Activated naive CD8-positive, alpha-beta T cell treated with anti-CD3 and anti-CD28 coated beads, Interleukin-2, amount 10 ng/mL, durations not matched to agents 7 days and 5 days (primary cell): ENCODE data around the gene CENPU. TPM values are rescaled to one million over a fixed set of nuclear protein-coding genes. Genes with fewer than 3 reads are reported as not detected.
"Not testable (repeated sequence)": the region's sequence is repeated elsewhere in the genome, so short reads cannot be mapped to it uniquely, and the experiment has no call there.

Experiments used
- ATAC-seq: fragments of 150-1000 bp; cut with Tn5 transposase; one replicate; pipeline ENCODE4 v1.10.0; 2021; ENCODE audit warnings: low read depth, moderate library complexity
- POLR2A ChIA-PET: fragments of 350-600 bp; sonication (Branson Sonifier 250); formaldehyde crosslinking; loops from one replicate; lab custom pipeline; 2021; ENCODE audit warnings: antibody characterized with exemption; lab: Charles Lee
- DNase-seq: peaks from one replicate; pipeline ENCODE4 v3.0.0; 2021
- H3K27ac Mint-ChIP-seq: one replicate; pipeline ENCODE4 v1.8.0; 2022; ENCODE audit warnings: mild to moderate bottlenecking, mixed read lengths
- H3K27me3 Mint-ChIP-seq: one replicate; pipeline ENCODE4 v1.8.0; 2022; ENCODE audit warnings: mild to moderate bottlenecking, moderate library complexity, mixed read lengths
- H3K36me3 Mint-ChIP-seq: one replicate; pipeline ENCODE4 v1.8.0; 2021; ENCODE audit warnings: mild to moderate bottlenecking, mixed read lengths
- H3K4me1 Mint-ChIP-seq: one replicate; pipeline ENCODE4 v1.8.0; 2021; ENCODE audit warnings: mixed read lengths
- H3K4me3 Mint-ChIP-seq: one replicate; pipeline ENCODE4 v1.8.0; 2022; ENCODE audit warnings: mild to moderate bottlenecking, moderate library complexity, mixed read lengths
- H3K9me3 Mint-ChIP-seq: one replicate; pipeline ENCODE4 v1.8.0; 2021; ENCODE audit warnings: mixed read lengths
- total RNA-seq, 2 experiments: library from RNA; stranded (reverse); gene quantifications; one replicate each; pipeline ENCODE4 v1.2.3, GENCODE V29; 2021

The CENPU gene
- total RNA-seq, 2 experiments from 2014 or later = 46.0 to 50.1 TPM

GRCh38 chr4:184666670-184667069 is 67.2 kb downstream of the CENPU start:
- no peaks in the 10 kb centered on the region for H3K9me3 Mint-ChIP-seq
- no peaks in the 10 kb centered on the region for H3K27me3 Mint-ChIP-seq
- DNase-seq (no peak), ATAC-seq (no peak)
- H3K36me3 Mint-ChIP-seq = peaks cover 33% of the 10 kb centered on the region
- H3K4me1 Mint-ChIP-seq = peaks cover 31% of the 10 kb centered on the region
- POLR2A ChIA-PET = no interaction called here
- H3K27ac Mint-ChIP-seq = peak overlapping the region; percentile 36
- H3K4me3 Mint-ChIP-seq = no peak overlapping the region

GRCh38 chr4:184664445-184665210 is 69.3 kb downstream of the CENPU start:
- POLR2A ChIA-PET = interaction anchor here (1.2 kb wide), 1 partner anchor 15 kb away, joined by 5 read pairs; the partner anchor contains the start of genes CASP3 and PRIMPOL
- Mint-ChIP-seq H3K36me3 (peaks cover 37% of the 10 kb centered on the region), H3K4me3 (no peak overlapping the region), H3K4me1 (peaks cover 26% of the 10 kb centered on the region), H3K9me3 (no peaks in the 10 kb centered on the region), H3K27ac (peak overlapping the region; percentile 34), H3K27me3 (no peaks in the 10 kb centered on the region)
- ATAC-seq (no peak), DNase-seq (no peak)

DNA sequence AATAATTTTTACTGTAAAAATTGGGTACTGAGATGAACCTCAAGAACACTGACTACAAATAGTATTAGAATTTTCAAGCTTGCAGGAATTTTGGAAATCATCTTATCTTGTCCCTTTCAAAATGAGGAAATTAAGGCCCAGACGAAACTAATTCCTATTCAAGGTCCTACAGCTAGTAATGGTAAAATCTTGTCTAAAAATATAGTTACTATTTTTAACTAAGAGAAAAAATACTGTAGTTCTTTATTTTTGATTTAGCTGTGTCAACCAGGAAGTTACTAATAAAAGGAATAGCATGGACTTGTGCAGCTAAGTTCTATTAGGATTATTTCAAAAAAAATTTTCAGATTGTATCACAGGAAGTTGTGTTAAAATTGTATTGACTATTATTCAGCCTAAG is 71.7 kb downstream of the CENPU start:
- H3K36me3 Mint-ChIP-seq = peaks cover 22% of the 10 kb centered on the region
- no peak for DNase-seq
- no peak for ATAC-seq
- H3K4me1 Mint-ChIP-seq = peaks cover 8% of the 10 kb centered on the region
- POLR2A ChIA-PET = interaction anchor here (1.4 kb wide), 1 partner anchor 13 kb away, joined by 4 read pairs; the partner anchor contains the start of genes CASP3 and PRIMPOL
- H3K27me3 Mint-ChIP-seq = no peaks in the 10 kb centered on the region
- H3K27ac Mint-ChIP-seq = no peak overlapping the region
- H3K4me3 Mint-ChIP-seq = no peak overlapping the region
- no peaks in the 10 kb centered on the region for H3K9me3 Mint-ChIP-seq

DNA sequence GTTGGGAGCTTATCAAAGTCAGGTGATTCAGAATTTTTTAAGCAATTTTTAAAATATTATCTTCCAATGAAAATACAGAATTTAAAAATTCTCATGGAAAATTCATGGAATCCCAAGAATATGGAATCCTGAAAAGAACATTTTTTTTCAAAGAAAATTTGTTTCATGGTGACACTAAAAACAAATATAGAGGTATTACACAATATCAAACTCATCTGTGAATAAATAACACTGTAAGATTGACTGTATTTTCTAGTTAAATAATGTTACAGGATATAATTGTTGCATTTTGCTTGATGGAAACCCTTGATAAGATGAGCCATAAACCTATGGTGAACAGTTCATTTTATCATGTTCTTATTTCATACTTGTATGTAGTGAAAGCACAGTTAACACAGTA is 72.9 kb downstream of the CENPU start:
- DNase-seq (no peak), ATAC-seq (no peak)
- H3K9me3 Mint-ChIP-seq = no peaks in the 10 kb centered on the region
- H3K27me3 Mint-ChIP-seq = no peaks in the 10 kb centered on the region
- H3K27ac Mint-ChIP-seq = no peak overlapping the region
- POLR2A ChIA-PET = no interaction called here
- H3K36me3 Mint-ChIP-seq = peaks cover 20% of the 10 kb centered on the region
- peaks cover 6% of the 10 kb centered on the region for H3K4me1 Mint-ChIP-seq
- no peak overlapping the region for H3K4me3 Mint-ChIP-seq

DNA sequence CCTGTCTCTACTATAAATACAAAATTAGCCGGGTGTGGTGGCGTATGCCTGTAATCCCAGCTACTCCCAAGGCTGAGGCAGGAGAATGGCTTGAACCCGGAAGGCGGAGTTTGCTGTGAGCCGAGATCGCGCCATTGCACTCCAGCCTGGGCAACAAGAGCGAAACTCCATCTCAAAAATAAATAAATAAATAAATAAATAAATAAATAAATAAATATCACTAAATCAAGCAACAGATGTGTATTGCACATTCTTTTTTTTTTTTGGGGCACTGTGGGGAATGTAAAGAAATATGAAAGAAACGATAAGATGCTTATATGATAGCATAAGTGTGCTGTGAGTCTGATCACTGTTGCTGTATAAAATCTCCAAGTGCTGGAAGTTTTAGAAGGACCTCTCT is 76.1 kb downstream of the CENPU start:
- H3K27ac Mint-ChIP-seq, H3K4me3 Mint-ChIP-seq, DNase-seq, H3K27me3 Mint-ChIP-seq, POLR2A ChIA-PET, H3K4me1 Mint-ChIP-seq, ATAC-seq, H3K9me3 Mint-ChIP-seq: not testable (repeated sequence)
- H3K36me3 Mint-ChIP-seq = peaks cover 19% of the 10 kb centered on the region

DNA sequence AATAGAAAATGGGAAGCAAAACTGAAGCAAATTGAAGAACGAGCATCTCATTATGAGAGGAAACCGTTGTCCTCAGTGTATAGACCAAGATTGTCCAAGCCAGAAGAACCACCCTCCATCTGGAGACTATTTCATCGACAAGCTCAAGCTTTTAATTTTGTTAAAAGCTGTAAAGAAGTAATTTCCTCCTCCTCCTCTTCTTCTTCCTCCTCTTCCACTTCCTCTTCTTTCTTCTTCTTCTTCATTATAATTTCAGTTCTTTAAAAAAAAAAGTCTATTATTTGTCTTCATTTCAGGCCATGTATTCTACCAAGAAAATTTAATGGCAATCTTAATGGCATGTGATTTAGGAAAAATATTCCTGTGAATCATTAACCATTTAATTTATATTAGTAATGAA is 76.8 kb downstream of the CENPU start:
- Mint-ChIP-seq H3K27me3 (no peaks in the 10 kb centered on the region), H3K4me3 (no peak overlapping the region), H3K27ac (no peak overlapping the region), H3K36me3 (peaks cover 20% of the 10 kb centered on the region), H3K9me3 (no peaks in the 10 kb centered on the region), H3K4me1 (peaks cover 3% of the 10 kb centered on the region)
- ATAC-seq (no peak), DNase-seq (no peak)
- POLR2A ChIA-PET = no interaction called here

- H3K27me3 Mint-ChIP-seq = no peaks in the 10 kb centered on the region
- DNase-seq = no peak
- POLR2A ChIA-PET = no interaction called here
Measured at GRCh38 chr4:184655889-184656869, 77.7 kb downstream of the CENPU start.

DNA sequence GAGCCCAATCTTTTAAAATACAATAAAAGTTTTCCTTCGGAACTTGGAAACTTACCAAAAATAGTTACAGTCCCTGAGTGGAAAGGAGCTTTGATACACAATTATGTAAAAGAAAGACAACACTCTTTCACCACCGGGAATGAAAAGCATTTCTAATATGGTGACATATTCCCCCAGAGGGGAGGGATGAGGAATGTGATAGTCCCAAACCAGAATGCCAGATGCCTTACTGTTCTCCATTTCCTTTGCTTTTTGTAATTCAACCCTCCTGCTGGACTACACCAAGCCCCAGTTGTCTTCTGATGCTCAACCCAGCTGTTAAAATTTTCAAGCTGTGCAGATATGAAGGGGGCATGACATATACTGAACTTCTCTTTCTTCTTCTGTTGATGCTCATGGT is 80.2 kb downstream of the CENPU start:
- POLR2A ChIA-PET = interaction anchor here (1.5 kb wide), 1 partner anchor 81 kb away, joined by 4 read pairs; the partner anchor contains the start of gene CENPU
- Mint-ChIP-seq H3K27me3 (no peaks in the 10 kb centered on the region), H3K4me1 (peaks cover 17% of the 10 kb centered on the region), H3K36me3 (peaks cover 14% of the 10 kb centered on the region), H3K27ac (no peak overlapping the region), H3K4me3 (no peak overlapping the region), H3K9me3 (no peaks in the 10 kb centered on the region)
- DNase-seq (no peak), ATAC-seq (no peak)

More at GRCh38 chr4:184655889-184656869, 77.7 kb downstream of the CENPU start:
- H3K27ac Mint-ChIP-seq = no peak overlapping the region
- no peak for ATAC-seq
- no peak overlapping the region for H3K4me3 Mint-ChIP-seq
- H3K9me3 Mint-ChIP-seq = no peaks in the 10 kb centered on the region
- peaks cover 6% of the 10 kb centered on the region for H3K4me1 Mint-ChIP-seq
- peaks cover 18% of the 10 kb centered on the region for H3K36me3 Mint-ChIP-seq

- not testable (repeated sequence) for H3K27ac Mint-ChIP-seq, H3K9me3 Mint-ChIP-seq
- peaks cover 22% of the 10 kb centered on the region for H3K4me1 Mint-ChIP-seq
Measured at GRCh38 chr4:184652681-184653080, 81.2 kb downstream of the CENPU start.

DNA sequence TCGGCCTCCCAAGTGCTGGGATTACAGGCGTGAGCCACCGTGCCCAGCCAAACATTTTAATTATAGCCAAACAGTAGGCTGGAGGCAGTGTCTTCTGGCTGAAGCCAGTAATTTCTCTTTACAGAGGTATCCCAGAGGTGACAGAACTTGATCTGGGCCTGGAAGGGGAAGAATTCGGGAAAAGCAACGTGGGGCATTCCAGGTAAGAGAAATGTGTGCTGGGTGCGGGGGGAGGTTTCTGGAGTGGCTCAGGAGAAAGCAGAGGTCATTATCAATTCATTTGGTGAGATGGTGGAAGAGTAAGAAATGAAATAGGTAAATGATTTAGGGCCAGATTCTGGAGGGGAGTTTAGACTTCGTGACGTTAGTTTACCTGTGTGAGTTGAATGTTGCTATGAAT is 82.0 kb downstream of the CENPU start:
- no peaks in the 10 kb centered on the region for H3K9me3 Mint-ChIP-seq
- peaks cover 24% of the 10 kb centered on the region for H3K36me3 Mint-ChIP-seq
- H3K27me3 Mint-ChIP-seq = no peaks in the 10 kb centered on the region
- H3K4me3 Mint-ChIP-seq = no peak overlapping the region
- no peak overlapping the region for H3K27ac Mint-ChIP-seq
- POLR2A ChIA-PET = no interaction called here
- ATAC-seq (no peak), DNase-seq (no peak)
- H3K4me1 Mint-ChIP-seq = peaks cover 28% of the 10 kb centered on the region

More at GRCh38 chr4:184652681-184653080, 81.2 kb downstream of the CENPU start:
- ATAC-seq, POLR2A ChIA-PET, DNase-seq, H3K4me3 Mint-ChIP-seq, H3K27me3 Mint-ChIP-seq: not testable (repeated sequence)
- peaks cover 19% of the 10 kb centered on the region for H3K36me3 Mint-ChIP-seq

DNA sequence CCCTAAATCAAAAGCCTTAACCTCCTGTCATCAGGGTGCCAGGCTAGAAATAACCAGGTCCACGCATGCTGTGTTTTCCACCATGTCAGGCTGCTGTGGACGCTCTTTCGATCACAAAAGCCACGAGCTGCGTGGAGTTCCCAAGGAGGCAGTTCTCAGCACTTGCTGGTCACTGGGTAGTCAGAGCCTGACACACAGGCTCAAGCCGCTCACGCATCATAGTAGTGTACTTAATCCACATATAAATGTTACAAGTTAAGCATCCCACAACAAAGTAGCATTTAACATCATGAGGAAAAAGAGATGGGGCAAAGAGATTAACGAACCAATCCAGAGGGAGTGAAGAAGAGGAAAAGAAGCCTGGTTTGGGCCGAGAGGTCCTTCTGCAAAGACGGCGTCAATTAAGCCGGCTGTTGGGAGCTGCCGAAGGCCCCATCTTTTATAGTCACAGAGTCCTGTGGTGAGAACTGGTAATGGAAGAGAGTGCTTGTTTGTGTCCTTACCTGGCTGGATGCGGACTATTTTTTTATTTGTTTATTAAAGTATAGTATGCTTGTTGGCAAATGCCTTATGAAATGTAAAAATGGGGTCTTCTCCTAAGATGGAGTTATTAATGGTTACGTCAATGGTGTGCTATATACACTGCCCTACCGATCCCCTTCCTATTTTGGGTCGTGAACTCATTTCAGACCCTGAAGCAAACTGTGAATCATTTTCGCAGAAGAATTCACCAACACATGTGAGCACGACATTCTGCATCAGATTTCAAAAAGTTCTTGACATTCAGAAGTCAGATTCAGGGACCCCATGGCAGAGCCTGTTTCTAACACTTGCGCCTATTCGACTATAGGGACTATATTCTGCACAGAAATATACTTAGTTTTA is 83.7 kb downstream of the CENPU start:
- H3K27me3 Mint-ChIP-seq = no peaks in the 10 kb centered on the region
- H3K27ac Mint-ChIP-seq = peak overlapping the region; percentile 94
- peaks cover 26% of the 10 kb centered on the region for H3K36me3 Mint-ChIP-seq
- H3K4me1 Mint-ChIP-seq = peaks cover 44% of the 10 kb centered on the region
- H3K9me3 Mint-ChIP-seq = no peaks in the 10 kb centered on the region
- POLR2A ChIA-PET = interaction anchor here (0.9 to 3.5 kb wide), 19 partner anchors 9 to 413 kb away, joined by 3 to 48 read pairs (median 6); partner anchors contain the start of genes CENPU and IRF2
- ATAC-seq = no peak
- H3K4me3 Mint-ChIP-seq = peak overlapping the region; percentile 96
- DNase-seq = no peak
